Measurements from ENCODE around the gene TNKS1BP1. TPM values are rescaled to one million over a fixed set of nuclear protein-coding genes. Genes with fewer than 3 reads are reported as not detected.

TNKS1BP1 gene
- total and polyA plus RNA-seq, 2 of the 8 experiments (the other 6 are each of a cell fraction or from before 2014, with no cell fraction given): 50.0 to 122 TPM

GRCh38 chr11:57370251-57370650 lies 45.5 kb upstream of the TNKS1BP1 start (continued):
- TF ChIP-seq, protein P1, sequence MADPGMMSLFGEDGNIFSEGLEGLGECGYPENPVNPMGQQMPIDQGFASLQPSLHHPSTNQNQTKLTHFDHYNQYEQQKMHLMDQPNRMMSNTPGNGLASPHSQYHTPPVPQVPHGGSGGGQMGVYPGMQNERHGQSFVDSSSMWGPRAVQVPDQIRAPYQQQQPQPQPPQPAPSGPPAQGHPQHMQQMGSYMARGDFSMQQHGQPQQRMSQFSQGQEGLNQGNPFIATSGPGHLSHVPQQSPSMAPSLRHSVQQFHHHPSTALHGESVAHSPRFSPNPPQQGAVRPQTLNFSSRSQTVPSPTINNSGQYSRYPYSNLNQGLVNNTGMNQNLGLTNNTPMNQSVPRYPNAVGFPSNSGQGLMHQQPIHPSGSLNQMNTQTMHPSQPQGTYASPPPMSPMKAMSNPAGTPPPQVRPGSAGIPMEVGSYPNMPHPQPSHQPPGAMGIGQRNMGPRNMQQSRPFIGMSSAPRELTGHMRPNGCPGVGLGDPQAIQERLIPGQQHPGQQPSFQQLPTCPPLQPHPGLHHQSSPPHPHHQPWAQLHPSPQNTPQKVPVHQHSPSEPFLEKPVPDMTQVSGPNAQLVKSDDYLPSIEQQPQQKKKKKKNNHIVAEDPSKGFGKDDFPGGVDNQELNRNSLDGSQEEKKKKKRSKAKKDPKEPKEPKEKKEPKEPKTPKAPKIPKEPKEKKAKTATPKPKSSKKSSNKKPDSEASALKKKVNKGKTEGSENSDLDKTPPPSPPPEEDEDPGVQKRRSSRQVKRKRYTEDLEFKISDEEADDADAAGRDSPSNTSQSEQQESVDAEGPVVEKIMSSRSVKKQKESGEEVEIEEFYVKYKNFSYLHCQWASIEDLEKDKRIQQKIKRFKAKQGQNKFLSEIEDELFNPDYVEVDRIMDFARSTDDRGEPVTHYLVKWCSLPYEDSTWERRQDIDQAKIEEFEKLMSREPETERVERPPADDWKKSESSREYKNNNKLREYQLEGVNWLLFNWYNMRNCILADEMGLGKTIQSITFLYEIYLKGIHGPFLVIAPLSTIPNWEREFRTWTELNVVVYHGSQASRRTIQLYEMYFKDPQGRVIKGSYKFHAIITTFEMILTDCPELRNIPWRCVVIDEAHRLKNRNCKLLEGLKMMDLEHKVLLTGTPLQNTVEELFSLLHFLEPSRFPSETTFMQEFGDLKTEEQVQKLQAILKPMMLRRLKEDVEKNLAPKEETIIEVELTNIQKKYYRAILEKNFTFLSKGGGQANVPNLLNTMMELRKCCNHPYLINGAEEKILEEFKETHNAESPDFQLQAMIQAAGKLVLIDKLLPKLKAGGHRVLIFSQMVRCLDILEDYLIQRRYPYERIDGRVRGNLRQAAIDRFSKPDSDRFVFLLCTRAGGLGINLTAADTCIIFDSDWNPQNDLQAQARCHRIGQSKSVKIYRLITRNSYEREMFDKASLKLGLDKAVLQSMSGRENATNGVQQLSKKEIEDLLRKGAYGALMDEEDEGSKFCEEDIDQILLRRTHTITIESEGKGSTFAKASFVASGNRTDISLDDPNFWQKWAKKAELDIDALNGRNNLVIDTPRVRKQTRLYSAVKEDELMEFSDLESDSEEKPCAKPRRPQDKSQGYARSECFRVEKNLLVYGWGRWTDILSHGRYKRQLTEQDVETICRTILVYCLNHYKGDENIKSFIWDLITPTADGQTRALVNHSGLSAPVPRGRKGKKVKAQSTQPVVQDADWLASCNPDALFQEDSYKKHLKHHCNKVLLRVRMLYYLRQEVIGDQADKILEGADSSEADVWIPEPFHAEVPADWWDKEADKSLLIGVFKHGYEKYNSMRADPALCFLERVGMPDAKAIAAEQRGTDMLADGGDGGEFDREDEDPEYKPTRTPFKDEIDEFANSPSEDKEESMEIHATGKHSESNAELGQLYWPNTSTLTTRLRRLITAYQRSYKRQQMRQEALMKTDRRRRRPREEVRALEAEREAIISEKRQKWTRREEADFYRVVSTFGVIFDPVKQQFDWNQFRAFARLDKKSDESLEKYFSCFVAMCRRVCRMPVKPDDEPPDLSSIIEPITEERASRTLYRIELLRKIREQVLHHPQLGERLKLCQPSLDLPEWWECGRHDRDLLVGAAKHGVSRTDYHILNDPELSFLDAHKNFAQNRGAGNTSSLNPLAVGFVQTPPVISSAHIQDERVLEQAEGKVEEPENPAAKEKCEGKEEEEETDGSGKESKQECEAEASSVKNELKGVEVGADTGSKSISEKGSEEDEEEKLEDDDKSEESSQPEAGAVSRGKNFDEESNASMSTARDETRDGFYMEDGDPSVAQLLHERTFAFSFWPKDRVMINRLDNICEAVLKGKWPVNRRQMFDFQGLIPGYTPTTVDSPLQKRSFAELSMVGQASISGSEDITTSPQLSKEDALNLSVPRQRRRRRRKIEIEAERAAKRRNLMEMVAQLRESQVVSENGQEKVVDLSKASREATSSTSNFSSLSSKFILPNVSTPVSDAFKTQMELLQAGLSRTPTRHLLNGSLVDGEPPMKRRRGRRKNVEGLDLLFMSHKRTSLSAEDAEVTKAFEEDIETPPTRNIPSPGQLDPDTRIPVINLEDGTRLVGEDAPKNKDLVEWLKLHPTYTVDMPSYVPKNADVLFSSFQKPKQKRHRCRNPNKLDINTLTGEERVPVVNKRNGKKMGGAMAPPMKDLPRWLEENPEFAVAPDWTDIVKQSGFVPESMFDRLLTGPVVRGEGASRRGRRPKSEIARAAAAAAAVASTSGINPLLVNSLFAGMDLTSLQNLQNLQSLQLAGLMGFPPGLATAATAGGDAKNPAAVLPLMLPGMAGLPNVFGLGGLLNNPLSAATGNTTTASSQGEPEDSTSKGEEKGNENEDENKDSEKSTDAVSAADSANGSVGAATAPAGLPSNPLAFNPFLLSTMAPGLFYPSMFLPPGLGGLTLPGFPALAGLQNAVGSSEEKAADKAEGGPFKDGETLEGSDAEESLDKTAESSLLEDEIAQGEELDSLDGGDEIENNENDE (IDR thresholded peaks at IDR 0.05; ENCODE audit: insufficient replicate concordance, low read length): no peak
